GM12873 (cell line): ENCODE results near the gene ATG4D.

Experiments
- CTCF ChIP-seq: IDR thresholded peaks from 2 replicates; pipeline ENCODE4 v1.5.1; 2012; ENCODE audit warnings: low read depth, mild to moderate bottlenecking, moderate library complexity, low read length, control low read depth; ENCODE audit not compliant: insufficient read depth; ENCODE audit errors: missing control alignments

The ATG4D gene

GRCh38 chr19:10537668-10538067 lies 6.0 kb upstream of the ATG4D start:
- TF ChIP-seq CTCF = no peak

- no peak for TF ChIP-seq CTCF
These were observed 5.3 kb upstream of the ATG4D start for GRCh38 chr19:10538204-10538983.

GRCh38 chr19:10543059-10543419 lies 665 bp upstream of the ATG4D start:
- TF ChIP-seq CTCF = no peak

GRCh38 chr19:10544242-10544752 lies 593 bp downstream of the ATG4D start:
- TF ChIP-seq CTCF = no peak

- TF ChIP-seq CTCF = no peak
These were observed 1.1 kb downstream of the ATG4D start for GRCh38 chr19:10544753-10545251.

GRCh38 chr19:10546817-10547216 lies 3.1 kb downstream of the ATG4D start:
- TF ChIP-seq CTCF = no peak

- TF ChIP-seq CTCF = no peak
These were observed 5.1 kb downstream of the ATG4D start for GRCh38 chr19:10548746-10549276.
